DOHH2 (cell line): ENCODE measurements around the gene DNAJC28.
"Not testable (repeated sequence)": the region's sequence is repeated elsewhere in the genome, so short reads cannot be mapped to it uniquely, and the experiment has no call there.

Experiments
- EZH2phosphoT487 ChIP-seq: fragments of 200-600 bp; sonication (generic); IDR thresholded peaks from 2 replicates; pipeline ENCODE4 v1.6.1; 2017; ENCODE audit warnings: borderline replicate concordance, mild to moderate bottlenecking, antibody characterized with exemption, low read length, moderate library complexity, mixed read lengths
- TF ChIP-seq, protein P1 (sequence below): fragments of 200-600 bp; sonication (generic); IDR thresholded peaks from one replicate; pipeline ENCODE4 v1.5.1; 2014; ENCODE audit warnings: antibody characterized with exemption, mild to moderate bottlenecking, low read depth, low read length; ENCODE audit not compliant: poor library complexity, severe bottlenecking

DNA sequence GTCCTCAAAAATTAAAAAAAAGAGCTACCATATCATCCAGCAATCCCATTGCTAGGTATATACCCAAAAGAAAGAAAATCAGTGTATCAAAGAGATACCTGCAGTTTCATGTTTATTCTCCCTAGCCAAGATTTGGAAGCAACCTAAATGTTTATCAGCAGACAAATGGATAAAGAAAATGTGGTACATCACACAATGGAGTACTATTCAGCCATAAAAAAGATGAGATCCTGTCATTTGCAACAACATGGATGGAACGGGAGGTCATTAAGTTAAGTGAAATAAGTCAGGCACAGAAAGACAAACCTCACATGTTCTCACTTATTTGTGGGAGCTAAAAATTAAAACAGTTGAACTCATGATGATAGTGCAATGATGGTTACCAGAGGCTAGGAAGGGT lies 15.5 kb upstream of the DNAJC28 start:
- TF ChIP-seq, protein P1, sequence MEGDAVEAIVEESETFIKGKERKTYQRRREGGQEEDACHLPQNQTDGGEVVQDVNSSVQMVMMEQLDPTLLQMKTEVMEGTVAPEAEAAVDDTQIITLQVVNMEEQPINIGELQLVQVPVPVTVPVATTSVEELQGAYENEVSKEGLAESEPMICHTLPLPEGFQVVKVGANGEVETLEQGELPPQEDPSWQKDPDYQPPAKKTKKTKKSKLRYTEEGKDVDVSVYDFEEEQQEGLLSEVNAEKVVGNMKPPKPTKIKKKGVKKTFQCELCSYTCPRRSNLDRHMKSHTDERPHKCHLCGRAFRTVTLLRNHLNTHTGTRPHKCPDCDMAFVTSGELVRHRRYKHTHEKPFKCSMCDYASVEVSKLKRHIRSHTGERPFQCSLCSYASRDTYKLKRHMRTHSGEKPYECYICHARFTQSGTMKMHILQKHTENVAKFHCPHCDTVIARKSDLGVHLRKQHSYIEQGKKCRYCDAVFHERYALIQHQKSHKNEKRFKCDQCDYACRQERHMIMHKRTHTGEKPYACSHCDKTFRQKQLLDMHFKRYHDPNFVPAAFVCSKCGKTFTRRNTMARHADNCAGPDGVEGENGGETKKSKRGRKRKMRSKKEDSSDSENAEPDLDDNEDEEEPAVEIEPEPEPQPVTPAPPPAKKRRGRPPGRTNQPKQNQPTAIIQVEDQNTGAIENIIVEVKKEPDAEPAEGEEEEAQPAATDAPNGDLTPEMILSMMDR = not testable (repeated sequence)
- TF ChIP-seq EZH2phosphoT487 = not testable (repeated sequence)
